Measurements from ENCODE around the gene CLPTM1L. TPM values are rescaled to one million over a fixed set of nuclear protein-coding genes. Genes with fewer than 3 reads are reported as not detected.

Gene CLPTM1L
- total RNA-seq, 1 donor from 2014 or later = 74.8 TPM

DNA sequence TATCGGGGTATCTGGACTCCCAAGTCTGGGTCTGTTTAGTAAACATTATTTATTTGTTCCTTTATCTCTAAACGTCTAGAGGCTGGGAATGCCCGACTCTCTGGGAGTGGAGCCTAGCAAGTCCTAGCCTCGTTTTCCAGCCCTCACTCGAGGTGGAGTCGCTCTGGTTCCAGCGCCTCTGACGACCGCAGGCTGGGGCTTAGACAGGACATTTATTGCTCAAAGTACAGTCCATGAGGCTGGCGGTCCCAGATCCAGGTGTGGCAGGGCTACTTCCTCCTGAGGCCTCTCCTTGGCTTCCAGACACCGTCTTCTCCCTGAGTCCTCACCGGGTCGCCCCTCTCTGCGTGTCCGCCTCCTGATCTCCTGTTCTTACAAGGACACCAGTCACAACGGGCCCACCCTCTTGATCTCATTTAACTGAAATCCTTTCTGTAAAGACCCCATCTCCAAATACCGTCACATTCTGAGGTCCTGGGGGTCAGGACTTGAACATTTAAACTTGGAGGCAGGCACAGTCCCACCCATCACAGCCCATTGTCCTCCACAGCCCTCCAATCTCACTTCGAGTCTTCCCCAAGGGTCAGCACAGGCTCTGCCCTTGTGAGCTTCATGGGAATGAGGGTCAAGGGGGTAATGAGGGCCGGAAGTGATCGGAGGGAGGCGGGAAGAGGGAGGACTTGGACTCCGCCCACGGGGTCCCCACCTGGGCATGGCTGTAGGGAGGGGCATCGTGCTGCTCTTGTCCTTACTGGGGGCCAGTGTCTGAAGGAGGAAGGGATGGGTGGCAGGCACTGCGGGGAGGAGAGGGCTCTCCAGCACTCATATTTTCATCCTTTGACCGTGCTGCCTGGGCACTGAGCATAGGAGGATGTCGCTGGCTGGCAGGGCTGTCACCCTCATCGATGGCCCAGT is 12.2 kb upstream of the CLPTM1L start:
- Histone ChIP-seq H3K36me3 (no peaks in the 10 kb centered on the region), H3K4me3 (no peak overlapping the region), H3K79me2 (ENCODE audit: low read depth) (no peaks in the 10 kb centered on the region), H3K9ac (no peak overlapping the region), H4K20me1 (ENCODE audit: low read depth) (no peaks in the 10 kb centered on the region), H2AFZ (replicated peaks) (no peak overlapping the region), H3K4me2 (no peak overlapping the region), H3K27ac (no peak overlapping the region), H3K27me3 (no peaks in the 10 kb centered on the region), H3F3A (ENCODE audit: low read depth) (no peaks in the 10 kb centered on the region), H3K9me3 (ENCODE audit: low read depth) (no peaks in the 10 kb centered on the region), H3K4me1 (no peaks in the 10 kb centered on the region)
- no peak for TF ChIP-seq EZH2phosphoT487 (IDR thresholded peaks at IDR 0.05)
- TF ChIP-seq EZH2 (IDR thresholded peaks at IDR 0.05) = no peak
- TF ChIP-seq, protein P1, sequence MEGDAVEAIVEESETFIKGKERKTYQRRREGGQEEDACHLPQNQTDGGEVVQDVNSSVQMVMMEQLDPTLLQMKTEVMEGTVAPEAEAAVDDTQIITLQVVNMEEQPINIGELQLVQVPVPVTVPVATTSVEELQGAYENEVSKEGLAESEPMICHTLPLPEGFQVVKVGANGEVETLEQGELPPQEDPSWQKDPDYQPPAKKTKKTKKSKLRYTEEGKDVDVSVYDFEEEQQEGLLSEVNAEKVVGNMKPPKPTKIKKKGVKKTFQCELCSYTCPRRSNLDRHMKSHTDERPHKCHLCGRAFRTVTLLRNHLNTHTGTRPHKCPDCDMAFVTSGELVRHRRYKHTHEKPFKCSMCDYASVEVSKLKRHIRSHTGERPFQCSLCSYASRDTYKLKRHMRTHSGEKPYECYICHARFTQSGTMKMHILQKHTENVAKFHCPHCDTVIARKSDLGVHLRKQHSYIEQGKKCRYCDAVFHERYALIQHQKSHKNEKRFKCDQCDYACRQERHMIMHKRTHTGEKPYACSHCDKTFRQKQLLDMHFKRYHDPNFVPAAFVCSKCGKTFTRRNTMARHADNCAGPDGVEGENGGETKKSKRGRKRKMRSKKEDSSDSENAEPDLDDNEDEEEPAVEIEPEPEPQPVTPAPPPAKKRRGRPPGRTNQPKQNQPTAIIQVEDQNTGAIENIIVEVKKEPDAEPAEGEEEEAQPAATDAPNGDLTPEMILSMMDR (IDR thresholded peaks at IDR 0.05) = no peak
- Mint-ChIP-seq H3K27ac (no peak overlapping the region), H3K4me1 (no peaks in the 10 kb centered on the region), H3K36me3 (no peaks in the 10 kb centered on the region), H3K4me3 (no peak overlapping the region), H3K9me3 (no peaks in the 10 kb centered on the region), H3K27me3 (ENCODE audit: insufficient read depth, low read depth) (peaks cover 9% of the 10 kb centered on the region)
- DNase-seq (ENCODE audit: low spot score) = no peak

DNA sequence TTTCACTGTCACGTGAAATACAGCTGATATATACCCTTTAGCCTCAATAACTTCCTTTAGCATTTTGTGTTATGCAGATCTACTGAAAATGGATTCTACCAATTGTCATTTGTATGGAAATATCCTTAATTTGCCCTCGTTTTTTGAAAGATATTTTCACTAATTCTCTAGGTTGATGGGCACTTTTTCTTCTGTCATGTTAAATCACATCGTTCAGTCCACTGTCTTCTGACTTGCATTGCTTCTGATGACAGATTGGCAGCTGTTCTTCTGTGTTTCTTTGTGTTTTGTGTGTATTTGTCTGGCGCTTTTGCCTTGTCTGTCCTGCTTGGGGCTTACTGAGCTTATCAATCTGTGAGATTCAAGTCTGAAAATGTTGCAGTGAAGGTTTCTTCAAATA is 9.7 kb upstream of the CLPTM1L start:
- no peaks in the 10 kb centered on the region for H3K9me3 Mint-ChIP-seq
- TF ChIP-seq, protein P1 (IDR thresholded peaks at IDR 0.05) = no peak
- TF ChIP-seq EZH2 (IDR thresholded peaks at IDR 0.05) = no peak
- TF ChIP-seq EZH2phosphoT487 (IDR thresholded peaks at IDR 0.05) = no peak
- H3F3A ChIP-seq (ENCODE audit: low read depth) = no peaks in the 10 kb centered on the region

DNA sequence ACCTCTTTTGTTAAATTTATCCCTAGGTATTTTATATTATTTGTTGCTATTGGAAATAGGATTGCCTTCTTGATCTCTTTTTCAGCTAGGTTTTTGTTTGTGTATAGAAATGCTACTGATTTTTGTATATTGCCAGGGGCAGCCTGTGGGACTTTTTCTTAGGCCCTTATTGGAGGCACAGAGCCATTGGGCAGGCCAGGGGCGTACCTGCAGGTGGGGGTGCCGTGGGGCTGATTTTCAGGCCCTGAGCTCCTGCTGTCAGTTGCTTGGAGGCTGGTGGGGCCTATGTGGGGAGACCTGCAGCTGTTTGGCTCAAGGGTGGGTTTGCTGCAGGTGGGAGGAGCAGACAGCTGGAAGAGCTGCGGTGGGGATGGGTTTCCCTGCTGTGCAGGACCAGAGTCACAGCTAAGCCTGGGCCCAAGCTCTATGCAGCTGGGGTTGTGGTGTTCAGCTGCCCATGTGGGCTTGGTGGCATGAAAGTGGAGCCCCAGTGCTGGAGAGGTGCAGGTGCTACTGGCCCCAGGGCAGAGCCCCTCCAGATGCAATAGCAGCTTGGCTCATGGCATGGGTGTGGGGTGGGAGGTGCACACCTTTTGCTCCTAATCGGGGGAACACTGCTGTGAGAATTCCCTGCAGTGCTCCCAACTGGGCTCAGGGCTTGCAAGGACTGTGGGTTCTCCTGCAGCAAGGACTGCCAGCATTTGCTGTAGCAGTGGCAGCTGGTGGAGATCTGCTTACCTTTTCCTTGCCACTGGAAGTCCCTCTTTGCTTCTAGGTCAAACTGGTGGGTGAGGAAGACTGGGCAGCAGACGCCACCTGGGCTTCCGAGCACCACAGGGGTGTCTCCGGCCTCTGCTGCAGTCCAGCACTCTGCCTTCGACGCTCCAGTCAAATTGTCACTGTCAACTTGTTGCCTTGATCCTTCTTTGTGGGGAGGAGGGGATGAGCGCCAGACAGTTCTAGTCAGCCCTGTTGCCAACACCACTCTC is 7.6 kb upstream of the CLPTM1L start:
- Mint-ChIP-seq H3K4me3 (no peak overlapping the region), H3K36me3 (no peaks in the 10 kb centered on the region), H3K9me3 (no peaks in the 10 kb centered on the region), H3K27me3 (ENCODE audit: insufficient read depth, low read depth) (peaks cover 6% of the 10 kb centered on the region), H3K27ac (no peak overlapping the region), H3K4me1 (no peaks in the 10 kb centered on the region)
- Histone ChIP-seq H3K27me3 (no peaks in the 10 kb centered on the region), H3F3A (ENCODE audit: low read depth) (no peaks in the 10 kb centered on the region), H3K4me2 (no peak overlapping the region), H3K36me3 (no peaks in the 10 kb centered on the region), H3K9ac (no peak overlapping the region), H3K9me3 (ENCODE audit: low read depth) (no peaks in the 10 kb centered on the region), H3K27ac (no peak overlapping the region), H3K4me1 (no peaks in the 10 kb centered on the region), H2AFZ (replicated peaks) (no peak overlapping the region), H3K79me2 (ENCODE audit: low read depth) (no peaks in the 10 kb centered on the region), H3K4me3 (no peak overlapping the region), H4K20me1 (ENCODE audit: low read depth) (no peaks in the 10 kb centered on the region)
- no peak for TF ChIP-seq EZH2 (IDR thresholded peaks at IDR 0.05)
- TF ChIP-seq, protein P1 (IDR thresholded peaks at IDR 0.05) = no peak
- no peak for TF ChIP-seq EZH2phosphoT487 (IDR thresholded peaks at IDR 0.05)
- no peak for DNase-seq (ENCODE audit: low spot score)

More for the DNA sequence above, 9.7 kb upstream of the CLPTM1L start:
- H3K4me3 ChIP-seq = no peak overlapping the region
- H3K36me3 ChIP-seq = no peaks in the 10 kb centered on the region
- no peak overlapping the region for H3K9ac ChIP-seq
- no peaks in the 10 kb centered on the region for H3K4me1 Mint-ChIP-seq
- H3K4me3 Mint-ChIP-seq = no peak overlapping the region
- no peaks in the 10 kb centered on the region for H3K9me3 ChIP-seq (ENCODE audit: low read depth)
- no peaks in the 10 kb centered on the region for H3K79me2 ChIP-seq (ENCODE audit: low read depth)
- no peak for DNase-seq (ENCODE audit: low spot score)
- H3K27ac ChIP-seq = no peak overlapping the region
- H3K27me3 ChIP-seq = no peaks in the 10 kb centered on the region
- peaks cover 8% of the 10 kb centered on the region for H3K27me3 Mint-ChIP-seq (ENCODE audit: insufficient read depth, low read depth)
- no peak overlapping the region for H3K27ac Mint-ChIP-seq
- H3K4me1 ChIP-seq = no peaks in the 10 kb centered on the region
- no peak overlapping the region for H2AFZ ChIP-seq (replicated peaks)
- no peaks in the 10 kb centered on the region for H4K20me1 ChIP-seq (ENCODE audit: low read depth)
- no peak overlapping the region for H3K4me2 ChIP-seq
- no peaks in the 10 kb centered on the region for H3K36me3 Mint-ChIP-seq

Measured in neural progenitor cell (in vitro differentiated cells).